B cell (primary cell): ENCODE results near the gene COL4A1. TPM values are rescaled to one million over a fixed set of nuclear protein-coding genes. Genes with fewer than 3 reads are reported as not detected.

Source experiments
- ATAC-seq: fragments of 200-7000 bp; cut with Tn5 transposase; one replicate; pipeline ENCODE4 v1.10.0; 2021; ENCODE audit warnings: low read depth, mild to moderate bottlenecking, moderate number of reproducible peaks, moderate library complexity
- CTCF ChIA-PET: fragments of 350-600 bp; sonication (Branson Sonifier 250); formaldehyde crosslinking; loops from one replicate; lab custom pipeline; 2021; ENCODE audit warnings: antibody characterized with exemption, inconsistent platforms; lab: Charles Lee
- POLR2A ChIA-PET: fragments of 350-600 bp; sonication (Branson Sonifier 250); formaldehyde crosslinking; loops from one replicate; lab custom pipeline; 2021; ENCODE audit warnings: antibody characterized with exemption; lab: Charles Lee
- DNase-seq: peaks from one replicate; pipeline ENCODE4 v3.0.0; 2013
- H2AFZ ChIP-seq: 2 replicates; pipeline ENCODE4 v1.6.1; 2012; ENCODE audit warnings: mild to moderate bottlenecking, low read depth, low read length; ENCODE audit not compliant: insufficient read depth, poor library complexity, severe bottlenecking
- H3K27ac ChIP-seq, 2 donors: 1 replicate in 1 of 2; 2 replicates in 1 of 2; pipeline ENCODE4 v1.5.1; 2012 to 2013; ENCODE audit warnings: low read length in 2 of 2, mild to moderate bottlenecking in 2 of 2, moderate library complexity in 1 of 2
- H3K27me3 ChIP-seq, 4 experiments: fragments of 200-600 bp in 1 of 4; sonication (generic) in 1 of 4; replicated peaks in 1 of 4; 1 replicate in 2 of 4; 2 replicates in 2 of 4; pipeline versions ENCODE4 v1.6.1 to v1.7.0; 2013 to 2016; ENCODE audit warnings: low read length in 3 of 4, mild to moderate bottlenecking in 2 of 4, mixed read lengths in 1 of 4, moderate library complexity in 1 of 4; ENCODE audit not compliant: insufficient read depth in 4 of 4, control insufficient read depth in 3 of 4; ENCODE audit errors: control extremely low read depth in 1 of 4
- H3K36me3 ChIP-seq, 2 experiments: replicated peaks in 1 of 2; 1 replicate in 1 of 2; 2 replicates in 1 of 2; pipeline versions ENCODE4 v1.6.1 to v1.7.1; 2013; ENCODE audit warnings: low read length in 1 of 2; ENCODE audit not compliant: insufficient read depth in 2 of 2, control insufficient read depth in 1 of 2; ENCODE audit errors: control extremely low read depth in 1 of 2, extremely low read depth in 1 of 2
- H3K4me1 ChIP-seq, 2 donors: fragments of 200-600 bp in 1 of 2; sonication (generic) in 1 of 2; 1 replicate in 1 of 2; 2 replicates in 1 of 2; pipeline versions ENCODE4 v1.5.1 to v1.6.1; 2013 to 2017; ENCODE audit warnings: low read length in 2 of 2; ENCODE audit not compliant: control insufficient read depth in 2 of 2, insufficient read depth in 2 of 2
- H3K4me2 ChIP-seq: replicated peaks from 2 replicates; pipeline ENCODE3; 2012; ENCODE audit warnings: mild to moderate bottlenecking, low read depth, low read length; ENCODE audit not compliant: poor library complexity, severe bottlenecking
- H3K4me3 ChIP-seq, 5 experiments: fragments of 200-600 bp in 1 of 5; sonication (generic) in 1 of 5; 1 replicate in 3 of 5; 2 replicates in 2 of 5; pipeline versions ENCODE4 v1.5.1 to v1.7.0; 2011 to 2016; ENCODE audit warnings: low read length in 4 of 5, mild to moderate bottlenecking in 4 of 5, low read depth in 2 of 5, control low read depth in 1 of 5, moderate library complexity in 1 of 5; ENCODE audit not compliant: insufficient read depth in 1 of 5; ENCODE audit errors: control extremely low read depth in 1 of 5, extremely low read depth in 1 of 5
- H3K79me2 ChIP-seq: fragments of 200-600 bp; sonication (generic); one replicate; pipeline ENCODE4 v1.6.0; 2016; ENCODE audit warnings: low read length; ENCODE audit not compliant: control insufficient read depth, insufficient read depth
- H3K9ac ChIP-seq: fragments of 200-600 bp; sonication (generic); 2 replicates; pipeline ENCODE4 v1.6.1; 2017; ENCODE audit warnings: mild to moderate bottlenecking, low read length, moderate library complexity
- H3K9me3 ChIP-seq, 3 donors: one replicate each; pipeline versions ENCODE4 v1.6.1 to v1.7.1; 2013; ENCODE audit warnings: low read length in 2 of 3; ENCODE audit not compliant: control insufficient read depth in 2 of 3, insufficient read depth in 1 of 3; ENCODE audit errors: control extremely low read depth in 1 of 3
- H4K20me1 ChIP-seq: 2 replicates; pipeline ENCODE4 v1.6.0; 2012; ENCODE audit warnings: mild to moderate bottlenecking, low read length; ENCODE audit not compliant: insufficient read depth, control insufficient read depth, poor library complexity, severe bottlenecking
- H3K27ac Mint-ChIP-seq: one replicate; pipeline ENCODE4 v1.8.0; 2021; ENCODE audit warnings: mixed read lengths
- H3K27me3 Mint-ChIP-seq: one replicate; pipeline ENCODE4 v1.8.0; 2021; ENCODE audit warnings: mixed read lengths
- H3K4me1 Mint-ChIP-seq: one replicate; pipeline ENCODE4 v1.8.0; 2021; ENCODE audit warnings: mixed read lengths
- H3K4me3 Mint-ChIP-seq: one replicate; pipeline ENCODE4 v1.8.0; 2021; ENCODE audit warnings: mixed read lengths
- H3K9me3 Mint-ChIP-seq: one replicate; pipeline ENCODE4 v1.8.0; 2022; ENCODE audit warnings: mixed read lengths; ENCODE audit not compliant: insufficient read depth
- CTCF ChIP-seq: fragments of 200-600 bp; IDR thresholded peaks from one replicate; pipeline ENCODE4 v1.8.0; 2022; ENCODE audit warnings: antibody characterized with exemption, mild to moderate bottlenecking
- EZH2 ChIP-seq: IDR thresholded peaks from 2 replicates; pipeline ENCODE4 v1.6.1; 2012; ENCODE audit warnings: borderline replicate concordance, low read depth, mild to moderate bottlenecking, moderate library complexity, low read length; ENCODE audit not compliant: insufficient read depth, poor library complexity, severe bottlenecking
- WGBS: methylation state at CpG from one replicate; pipeline ENCODE4 v1.1.5; 2013; ENCODE audit warnings: missing lambda C conversion rate; ENCODE audit not compliant: insufficient coverage; 5-methylcytosine and 5-hydroxymethylcytosine counted together
- intact Hi-C: fragments of 100-400 bp; cut with micrococcal nuclease; formaldehyde crosslinking; loops from one replicate; pipeline ENCODE4 v1.10.0; 2022
- polyA plus RNA-seq: library from polyadenylated mRNA; depleted of rRNA; stranded (reverse); fragments of >200 nt; gene quantifications from 2 replicates; pipeline ENCODE4 v1.2.3, GENCODE V29; 2012
- total RNA-seq, 2 donors: library from RNA; stranded (reverse); fragments of 120-200 nt in 1 of 2; gene quantifications; 1 replicate in 1 of 2; 2 replicates in 1 of 2; pipeline versions ENCODE4 v1.2.3 to v1.2.4, GENCODE V29; 2013 to 2022

The COL4A1 gene
- total and polyA plus RNA-seq, 2 donors (not counting 1 experiment from before 2014, with no cell fraction given) = not detected

GRCh38 chr13:110135977-110136597 lies 170.9 kb downstream of the COL4A1 start:
- H3K27me3 ChIP-seq = peaks cover 0 to 4% (median under 1%) of the 10 kb centered on the region in 4 experiments
- DNase-seq (no peak), ATAC-seq (no peak)
- no peak overlapping the region for H3K27ac ChIP-seq
- Mint-ChIP-seq H3K27ac (no peak overlapping the region), H3K27me3 (peaks cover 28% of the 10 kb centered on the region), H3K4me1 (peaks cover 11% of the 10 kb centered on the region), H3K9me3 (no peaks in the 10 kb centered on the region), H3K4me3 (no peak overlapping the region)
- no peaks in the 10 kb centered on the region for H3K9me3 ChIP-seq
- POLR2A ChIA-PET = no interaction called here
- CTCF ChIA-PET = no interaction called here
- H3K36me3 ChIP-seq = no peaks in the 10 kb centered on the region
- no peak overlapping the region for H3K4me2 ChIP-seq
- intact Hi-C loops = no loop called here
- H3K79me2 ChIP-seq = no peaks in the 10 kb centered on the region
- H3K4me3 ChIP-seq = no peak overlapping the region
- H4K20me1 ChIP-seq = no peaks in the 10 kb centered on the region
- H3K4me1 ChIP-seq = peaks cover 7 to 11% of the 10 kb centered on the region in 2 donors
- H2AFZ ChIP-seq = no peak overlapping the region
- WGBS = 71% methylated on average over 1 of the region's 5 CpGs
- TF ChIP-seq EZH2 = no peak
- H3K9ac ChIP-seq = no peak overlapping the region

- H3K4me3 Mint-ChIP-seq = no peak overlapping the region
- Histone ChIP-seq H3K9ac (no peak overlapping the region), H3K79me2 (no peaks in the 10 kb centered on the region), H3K9me3 (no peaks in the 10 kb centered on the region), H3K36me3 (no peaks in the 10 kb centered on the region), H3K4me1 (peaks cover 7 to 11% of the 10 kb centered on the region in 2 donors), H3K27ac (no peak overlapping the region), H3K4me3 (no peak overlapping the region), H4K20me1 (no peaks in the 10 kb centered on the region), H2AFZ (no peak overlapping the region), H3K27me3 (no peaks in the 10 kb centered on the region), H3K4me2 (no peak overlapping the region)
- no peaks in the 10 kb centered on the region for H3K9me3 Mint-ChIP-seq
- ChIA-PET POLR2A (no interaction called here), CTCF (no interaction called here)
- no peak for ATAC-seq
- 60% methylated on average over 4 of the region's 8 CpGs for WGBS
- TF ChIP-seq CTCF (no peak), EZH2 (no peak)
- no peak for DNase-seq
- H3K27ac Mint-ChIP-seq = no peak overlapping the region
- peaks cover 11% of the 10 kb centered on the region for H3K4me1 Mint-ChIP-seq
- peaks cover 25% of the 10 kb centered on the region for H3K27me3 Mint-ChIP-seq
- intact Hi-C loops = no loop called here
Measured at GRCh38 chr13:110134801-110135200, 172.2 kb downstream of the COL4A1 start.
